Heart right ventricle (tissue), 16 donors: ENCODE data around the gene ACTRT2. TPM values are rescaled to one million over a fixed set of nuclear protein-coding genes. Genes with fewer than 3 reads are reported as not detected.

Experiments used
- ATAC-seq, 8 donors: fragments of 200-7000 bp; cut with Tn5 transposase; one replicate each; pipeline ENCODE4 v1.9.1; 2020; ENCODE audit warnings: mild to moderate bottlenecking in 8 of 8, moderate library complexity in 8 of 8, moderate number of reproducible peaks in 1 of 8
- DNase-seq, 2 donors: peaks; one replicate each; pipeline ENCODE4 v3.0.0-alpha.2; 2020
- H3K27ac ChIP-seq, 10 donors: fragments of 200-600 bp; sonication (generic) in 2 of 10; one replicate each; pipeline versions ENCODE4 v1.5.0 to v1.8.0; 2020 to 2022; ENCODE audit warnings: mild to moderate bottlenecking in 3 of 10
- H3K27me3 ChIP-seq, 7 donors: fragments of 200-600 bp; one replicate each; pipeline ENCODE4 v1.8.0; 2021 to 2022; ENCODE audit warnings: mild to moderate bottlenecking in 2 of 7
- H3K36me3 ChIP-seq, 9 donors: fragments of 200-600 bp; sonication (generic) in 1 of 9; one replicate each; pipeline versions ENCODE4 v1.5.0 to v1.8.0; 2020 to 2022; ENCODE audit warnings: mild to moderate bottlenecking in 2 of 9
- H3K4me1 ChIP-seq, 9 donors: fragments of 200-600 bp; sonication (generic) in 1 of 9; one replicate each; pipeline versions ENCODE4 v1.5.0 to v1.8.0; 2020 to 2022; ENCODE audit warnings: mild to moderate bottlenecking in 4 of 9
- H3K4me3 ChIP-seq, 10 donors: fragments of 200-600 bp; sonication (generic) in 2 of 10; one replicate each; pipeline versions ENCODE4 v1.5.0 to v1.8.0; 2020 to 2022; ENCODE audit warnings: mild to moderate bottlenecking in 7 of 10, moderate library complexity in 2 of 10
- H3K9me3 ChIP-seq, 11 donors: fragments of 200-600 bp in 10 of 11; sonication (generic) in 2 of 11; one replicate each; pipeline versions ENCODE4 v1.5.0 to v1.8.0; 2013 to 2022; ENCODE audit warnings: mild to moderate bottlenecking in 2 of 11, control low read depth in 1 of 11, moderate library complexity in 1 of 11
- WGBS, 2 donors: extraction: QIAGEN DNeasy Blood & Tissue Kit; methylation state at CpG; one replicate each; pipeline ENCODE4 v1.1.7; 2013; ENCODE audit warnings: inconsistent platforms in 1 of 2; 5-methylcytosine and 5-hydroxymethylcytosine counted together
- intact Hi-C, 10 donors: fragments of 100-400 bp; cut with DNase I; formaldehyde crosslinking; loops; one replicate each; pipeline versions ENCODE4 v1.11.1 to v1.14.2; 2022
- polyA plus RNA-seq, 2 donors: library from polyadenylated mRNA; stranded (reverse); fragments of 200-250 nt; gene quantifications; one replicate each; pipeline ENCODE4 v1.2.3, GENCODE V29; 2013
- total RNA-seq, 10 donors: library from RNA; stranded (reverse); fragmentation: NEBNext Ultra II Directional in 3 of 10; extraction: Animal tissue kit (Norgen Biotek cat#: 25700) in 3 of 10; gene quantifications; one replicate each; pipeline versions ENCODE4 v1.2.1 to v1.2.4, GENCODE V29; 2021 to 2023
- TF ChIP-seq, protein P1 (sequence below), 9 donors: fragments of 200-600 bp; sonication (generic) in 2 of 9; IDR thresholded peaks; one replicate each; pipeline versions ENCODE4 v1.5.0 to v1.8.0; 2021 to 2022; ENCODE audit warnings: antibody characterized with exemption in 9 of 9, mild to moderate bottlenecking in 5 of 9, moderate library complexity in 1 of 9
- donor health status: Arrhythmogenic right ventricular cardiomyopathy.
- donor health status: ischemic (EF 13 %, LVEDD 7.1; RV severe dilation, severe dysfunction).
- donor health status: healthy with polysubstance abuse.
- donor health status: DM: no; HTN: yes; CAD: no.
- donor health status: DM: no; HTN: no; CAD: no.
- donor health status: ischemic (EF 25% LVEDD 6.9; RV normal size, moderate dysfunction).
- donor health status: ischemic (EF 25% LVEDD 5.7; RV mildly dilated, moderate dysfunction).
- donor health status: healthy.
- donor health status: DM: yes; HTN: yes; CAD: no.
- donor health status: Ischemic cardiomyopathy.
- donor health status: ischemic (EF 35%, LVEDD 5.7; RV mildly dilated, moderate dysfunction).
- donor health status: nonischemic (EF 11% LVEDD 7.7; RV severe dilation, severe dysfunction).
- donor health status: DM: yes; HTN: yes; CAD: no.
- donor health status: PGD.
- donor health status: ischemic (EF 29% LVEDD 5.4; RV normal size, mild dysfunction).
- donor health status: nonischemic (EF 23%, LVEDD 6.1; RV moderate dilation, normal function).

The ACTRT2 gene
- total and polyA plus RNA-seq, 12 donors: not detected

DNA sequence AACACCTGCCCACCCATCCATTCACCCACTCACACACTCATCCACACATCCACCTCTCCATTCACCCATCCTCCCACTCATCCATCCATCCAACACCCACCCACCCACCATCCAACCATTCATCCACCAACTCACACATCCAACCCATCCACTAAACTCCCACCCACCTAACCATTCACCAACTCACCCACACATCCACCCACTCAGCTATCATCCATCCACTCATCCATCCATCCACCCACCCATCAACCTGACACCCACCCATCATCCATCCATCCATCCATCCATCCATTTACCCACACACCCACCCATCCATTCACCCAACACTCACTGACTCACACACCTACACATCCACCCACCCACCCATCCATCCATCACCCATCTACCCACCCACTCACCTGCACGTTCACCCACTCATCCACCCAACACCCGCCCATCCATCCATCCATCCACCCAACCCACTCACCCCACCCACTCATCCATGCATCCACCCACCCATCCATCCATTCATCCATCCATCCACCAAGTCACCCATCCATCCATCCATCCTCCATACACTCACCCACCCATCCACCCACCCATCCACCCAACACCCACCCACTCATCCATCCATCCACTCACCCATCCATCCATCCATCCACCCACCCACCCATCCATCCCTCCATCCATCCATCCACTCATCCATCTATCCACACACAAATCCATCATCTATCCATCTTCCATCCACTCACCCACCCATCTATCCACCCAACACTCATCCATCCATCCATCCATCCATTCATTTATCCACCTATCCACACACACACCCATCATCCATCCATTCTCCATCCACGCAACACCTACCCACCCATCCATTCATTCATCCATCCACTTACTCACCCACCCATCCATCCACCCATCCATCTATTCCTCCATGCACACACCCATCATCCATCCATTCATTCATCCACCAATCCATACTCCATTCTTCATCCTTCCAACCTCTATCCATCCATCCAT lies 30.3 kb downstream of the ACTRT2 start:
- no peak for ATAC-seq
- H3K9me3 ChIP-seq: peaks cover 0 to 6% (median 0%) of the 10 kb centered on the region in 11 donors
- TF ChIP-seq, protein P1, sequence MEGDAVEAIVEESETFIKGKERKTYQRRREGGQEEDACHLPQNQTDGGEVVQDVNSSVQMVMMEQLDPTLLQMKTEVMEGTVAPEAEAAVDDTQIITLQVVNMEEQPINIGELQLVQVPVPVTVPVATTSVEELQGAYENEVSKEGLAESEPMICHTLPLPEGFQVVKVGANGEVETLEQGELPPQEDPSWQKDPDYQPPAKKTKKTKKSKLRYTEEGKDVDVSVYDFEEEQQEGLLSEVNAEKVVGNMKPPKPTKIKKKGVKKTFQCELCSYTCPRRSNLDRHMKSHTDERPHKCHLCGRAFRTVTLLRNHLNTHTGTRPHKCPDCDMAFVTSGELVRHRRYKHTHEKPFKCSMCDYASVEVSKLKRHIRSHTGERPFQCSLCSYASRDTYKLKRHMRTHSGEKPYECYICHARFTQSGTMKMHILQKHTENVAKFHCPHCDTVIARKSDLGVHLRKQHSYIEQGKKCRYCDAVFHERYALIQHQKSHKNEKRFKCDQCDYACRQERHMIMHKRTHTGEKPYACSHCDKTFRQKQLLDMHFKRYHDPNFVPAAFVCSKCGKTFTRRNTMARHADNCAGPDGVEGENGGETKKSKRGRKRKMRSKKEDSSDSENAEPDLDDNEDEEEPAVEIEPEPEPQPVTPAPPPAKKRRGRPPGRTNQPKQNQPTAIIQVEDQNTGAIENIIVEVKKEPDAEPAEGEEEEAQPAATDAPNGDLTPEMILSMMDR (IDR thresholded peaks at IDR 0.05): no peak
- intact Hi-C loops: no loop called here
- no peaks in the 10 kb centered on the region for H3K36me3 ChIP-seq
- no peak overlapping the region for H3K4me3 ChIP-seq
- no peak for DNase-seq
- no peak overlapping the region for H3K27ac ChIP-seq
- 83 to 88% methylated on average over 3 of the region's 3 CpGs for WGBS, 2 donors
- H3K4me1 ChIP-seq: no peaks in the 10 kb centered on the region
- peaks cover 0 to 29% (median 12%) of the 10 kb centered on the region in 7 donors for H3K27me3 ChIP-seq

DNA sequence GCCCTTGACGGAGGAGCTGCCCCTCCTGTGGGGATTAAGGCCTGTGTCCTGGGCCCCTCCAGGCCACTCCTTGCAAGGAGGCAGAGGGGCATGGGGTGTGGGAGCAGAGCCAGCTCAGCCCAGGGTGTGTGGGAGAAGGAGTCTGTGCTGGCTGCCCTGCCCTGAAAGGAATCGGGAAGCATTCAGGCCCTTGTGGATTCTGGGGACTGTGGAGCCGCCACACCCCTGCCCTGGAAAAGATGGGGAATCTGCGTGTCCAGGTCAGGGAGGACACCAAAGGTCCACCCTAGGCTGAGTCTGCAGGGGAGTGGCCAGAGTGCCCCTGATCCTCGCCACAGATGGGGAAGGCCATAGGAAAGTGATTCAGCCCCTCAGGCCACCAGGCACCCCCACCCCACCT lies 31.2 kb downstream of the ACTRT2 start:
- no peak for DNase-seq
- no peak for ATAC-seq
- Histone ChIP-seq H3K36me3 (no peaks in the 10 kb centered on the region), H3K27me3 (peaks cover 0 to 29% (median 12%) of the 10 kb centered on the region in 7 donors), H3K4me3 (no peak overlapping the region), H3K27ac (no peak overlapping the region), H3K4me1 (no peaks in the 10 kb centered on the region), H3K9me3 (no peaks in the 10 kb centered on the region)
- TF ChIP-seq, protein P1 (IDR thresholded peaks at IDR 0.05): no peak
- WGBS, 2 donors: 88 to 95% methylated on average over 5 of the region's 5 CpGs
- intact Hi-C loops: no loop called here

DNA sequence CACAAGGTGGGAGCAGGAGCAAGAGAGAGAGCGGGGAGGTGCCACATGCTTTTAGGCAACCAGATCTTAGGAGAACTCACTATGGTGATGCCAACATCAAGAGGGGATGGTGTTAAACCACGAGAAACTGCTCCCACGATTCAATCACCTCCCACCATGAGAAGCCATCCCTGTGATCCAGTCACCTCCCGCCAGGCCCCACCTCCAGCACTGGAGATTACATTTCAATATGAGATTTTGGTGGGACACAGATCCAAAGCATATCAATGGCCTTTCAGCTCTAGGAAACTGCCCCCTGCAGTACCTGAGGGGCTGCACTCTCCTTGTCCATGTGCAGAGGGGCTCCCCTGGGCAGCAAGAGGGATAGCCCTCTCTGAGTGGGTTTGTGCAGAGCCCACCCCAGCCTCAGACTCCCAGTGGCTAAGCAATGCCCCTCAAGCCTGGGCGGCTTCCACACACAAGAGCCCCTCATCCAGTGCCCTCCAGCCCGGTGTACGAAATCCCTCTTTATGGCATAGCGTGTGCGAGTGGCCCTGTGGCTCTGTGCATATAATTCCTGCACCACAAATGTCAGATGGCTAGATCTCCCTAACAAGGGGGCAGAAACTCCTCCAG lies 32.2 kb downstream of the ACTRT2 start:
- DNase-seq: no peak
- ATAC-seq: no peak
- Histone ChIP-seq H3K36me3 (no peaks in the 10 kb centered on the region), H3K27me3 (peaks cover 0 to 29% (median 12%) of the 10 kb centered on the region in 7 donors), H3K9me3 (no peaks in the 10 kb centered on the region), H3K4me1 (no peaks in the 10 kb centered on the region), H3K27ac (no peak overlapping the region), H3K4me3 (no peak overlapping the region)
- intact Hi-C loops: no loop called here
- TF ChIP-seq, protein P1 (IDR thresholded peaks at IDR 0.05): no peak
- WGBS, 2 donors: 88 to 89% methylated on average over 9 of the region's 9 CpGs

DNA sequence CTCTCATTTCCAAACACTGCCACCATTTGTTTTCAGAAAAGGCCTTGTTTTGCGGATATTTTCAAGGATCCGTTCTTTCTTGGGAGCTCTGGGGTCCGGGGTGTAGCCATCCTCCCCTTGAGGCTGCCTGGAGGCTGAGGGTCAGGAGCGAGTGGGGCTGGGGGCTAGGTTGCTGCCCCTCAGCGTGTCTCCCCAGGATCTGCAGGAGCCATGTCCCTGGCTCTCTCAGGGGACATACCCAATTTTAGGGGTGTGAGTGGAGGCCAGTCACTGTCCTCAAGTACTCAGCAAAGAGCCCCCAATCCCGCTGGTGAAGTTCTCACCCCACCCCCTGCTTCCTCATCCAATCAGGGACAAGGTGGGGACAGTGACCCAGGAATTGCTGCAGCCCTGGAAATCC lies 32.7 kb downstream of the ACTRT2 start:
- intact Hi-C loops: no loop called here
- DNase-seq: no peak
- 84 to 91% methylated on average over 6 of the region's 6 CpGs for WGBS, 2 donors
- TF ChIP-seq, protein P1 (IDR thresholded peaks at IDR 0.05): no peak
- no peaks in the 10 kb centered on the region for H3K9me3 ChIP-seq
- no peaks in the 10 kb centered on the region for H3K36me3 ChIP-seq
- H3K4me1 ChIP-seq: no peaks in the 10 kb centered on the region
- H3K27me3 ChIP-seq: peaks cover 0 to 29% (median 12%) of the 10 kb centered on the region in 7 donors
- no peak overlapping the region for H3K27ac ChIP-seq
- no peak overlapping the region for H3K4me3 ChIP-seq
- ATAC-seq: no peak
